Gastroesophageal sphincter (tissue), 2 donors: Measurements from ENCODE around the gene STIL.

Experiments
- POLR2A ChIP-seq, 2 donors: fragments of 450-650 bp; IDR thresholded peaks; one replicate each; pipeline ENCODE4 v1.6.1; 2017; ENCODE audit warnings: antibody characterized with exemption in 2 of 2, mild to moderate bottlenecking in 2 of 2, moderate library complexity in 1 of 2
- POLR2AphosphoS5 ChIP-seq: sonication (generic); formaldehyde crosslinking; IDR thresholded peaks from one replicate; pipeline ENCODE4 v1.6.1; 2017; ENCODE audit warnings: antibody characterized with exemption

DNA sequence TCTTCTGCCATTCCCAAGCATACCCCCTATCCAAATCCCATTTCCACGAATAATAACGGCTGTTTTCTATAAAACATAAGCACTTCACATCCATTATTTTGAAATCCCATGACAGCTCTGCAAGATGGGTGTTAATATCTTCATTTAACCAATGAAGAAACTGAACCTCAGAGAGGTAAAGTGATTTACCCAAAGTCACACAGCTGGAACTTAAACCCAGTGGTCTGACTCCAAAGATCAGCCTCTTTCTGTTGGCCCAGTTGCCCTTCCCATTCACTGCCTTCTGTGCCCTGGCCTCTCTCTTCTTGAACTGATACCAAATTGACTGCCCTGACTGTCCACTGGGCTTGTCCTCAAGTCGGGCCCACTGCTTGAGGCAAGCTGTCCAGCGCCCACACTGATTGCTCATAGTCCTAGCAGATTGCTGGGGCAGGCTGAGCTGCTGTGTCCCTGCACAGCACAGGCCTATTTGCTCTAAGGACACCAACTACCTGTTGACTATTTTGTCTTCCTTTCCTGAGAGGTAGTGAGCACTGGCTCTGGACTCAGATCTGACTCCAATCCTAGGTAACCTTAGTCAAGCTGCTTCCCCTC is 101.2 kb downstream of the STIL start:
- TF ChIP-seq POLR2AphosphoS5, result no peak
- no peak for TF ChIP-seq POLR2A (IDR thresholded peaks at IDR 0.05)
